ENCODE data around the gene DMD. TPM values are rescaled to one million over a fixed set of nuclear protein-coding genes. Genes with fewer than 3 reads are reported as not detected.

Gene DMD
- total and polyA plus RNA-seq, 2 experiments from 2014 or later: 1.5 to 2.0 TPM

GRCh38 chrX:32084757-32085156, 1126.6 kb downstream of the DMD start:
- Histone ChIP-seq H3K9ac (no peak overlapping the region), H3F3A (ENCODE audit: insufficient read depth) (no peaks in the 10 kb centered on the region), H3K79me2 (ENCODE audit: insufficient read depth) (no peaks in the 10 kb centered on the region), H3K4me3 (no peak overlapping the region), H3K36me3 (ENCODE audit: low read depth) (no peaks in the 10 kb centered on the region), H3K4me2 (ENCODE audit: unreplicated experiment) (no peak overlapping the region), H4K20me1 (ENCODE audit: insufficient read depth) (no peaks in the 10 kb centered on the region), H3K9me3 (ENCODE audit: low read depth) (no peaks in the 10 kb centered on the region), H3K9me2 (ENCODE audit: insufficient read depth) (no peaks in the 10 kb centered on the region), H3K27ac (no peak overlapping the region), H3K4me1 (ENCODE audit: insufficient read depth) (no peaks in the 10 kb centered on the region), H2AFZ (no peak overlapping the region), H3K27me3 (replicated peaks; ENCODE audit: insufficient read depth) (no peaks in the 10 kb centered on the region)
- no peak for TF ChIP-seq EZH2 (IDR thresholded peaks at IDR 0.05; ENCODE audit: insufficient read depth, poor library complexity, severe bottlenecking)
- no peak for TF ChIP-seq EZH2phosphoT487 (IDR thresholded peaks at IDR 0.05; ENCODE audit: insufficient read depth, low read depth)
- 16 to 19% methylated on average over 7 of the region's 7 CpGs for WGBS, 2 experiments (ENCODE audit: low coverage in 1 of 2, low lambda C conversion rate in 2 of 2, missing lambda C conversion rate in 2 of 2)
- in situ Hi-C loops (cut with MboI): no loop called here
- DNase-seq: no peak

GRCh38 chrX:32048285-32048684, 1163.1 kb downstream of the DMD start:
- WGBS, 2 experiments (ENCODE audit: low coverage in 1 of 2, low lambda C conversion rate in 2 of 2, missing lambda C conversion rate in 2 of 2): 10 to 13% methylated on average over 3 of the region's 3 CpGs
- in situ Hi-C loops (cut with MboI): no loop called here
- no peaks in the 10 kb centered on the region for H4K20me1 ChIP-seq (ENCODE audit: insufficient read depth)

GRCh38 chrX:32045149-32045548, 1166.2 kb downstream of the DMD start:
- Histone ChIP-seq H4K20me1 (ENCODE audit: insufficient read depth) (no peaks in the 10 kb centered on the region), H3K9ac (no peak overlapping the region), H2AFZ (no peak overlapping the region), H3K27ac (no peak overlapping the region), H3K4me1 (ENCODE audit: insufficient read depth) (no peaks in the 10 kb centered on the region), H3K9me2 (ENCODE audit: insufficient read depth) (no peaks in the 10 kb centered on the region), H3K4me3 (no peak overlapping the region), H3K27me3 (replicated peaks; ENCODE audit: insufficient read depth) (no peaks in the 10 kb centered on the region), H3F3A (ENCODE audit: insufficient read depth) (no peaks in the 10 kb centered on the region), H3K36me3 (ENCODE audit: low read depth) (no peaks in the 10 kb centered on the region), H3K4me2 (ENCODE audit: unreplicated experiment) (no peak overlapping the region), H3K9me3 (ENCODE audit: low read depth) (no peaks in the 10 kb centered on the region), H3K79me2 (ENCODE audit: insufficient read depth) (no peaks in the 10 kb centered on the region)
- in situ Hi-C loops (cut with MboI): no loop called here
- TF ChIP-seq EZH2 (IDR thresholded peaks at IDR 0.05; ENCODE audit: insufficient read depth, poor library complexity, severe bottlenecking): no peak
- 9 to 13% methylated on average over 2 to 4 of the region's 4 CpGs for WGBS, 2 experiments (ENCODE audit: low coverage in 1 of 2, low lambda C conversion rate in 2 of 2, missing lambda C conversion rate in 2 of 2)
- no peak for DNase-seq

More at GRCh38 chrX:32048285-32048684, 1163.1 kb downstream of the DMD start:
- H3F3A ChIP-seq (ENCODE audit: insufficient read depth): no peaks in the 10 kb centered on the region
- H3K9ac ChIP-seq: no peak overlapping the region
- H2AFZ ChIP-seq: no peak overlapping the region
- H3K36me3 ChIP-seq (ENCODE audit: low read depth): no peaks in the 10 kb centered on the region
- H3K79me2 ChIP-seq (ENCODE audit: insufficient read depth): no peaks in the 10 kb centered on the region
- no peaks in the 10 kb centered on the region for H3K9me2 ChIP-seq (ENCODE audit: insufficient read depth)
- no peak overlapping the region for H3K4me2 ChIP-seq (ENCODE audit: unreplicated experiment)
- no peak overlapping the region for H3K4me3 ChIP-seq
- H3K27ac ChIP-seq: no peak overlapping the region
- H3K27me3 ChIP-seq (replicated peaks; ENCODE audit: insufficient read depth): no peaks in the 10 kb centered on the region
- no peak for DNase-seq
- H3K4me1 ChIP-seq (ENCODE audit: insufficient read depth): no peaks in the 10 kb centered on the region
- no peaks in the 10 kb centered on the region for H3K9me3 ChIP-seq (ENCODE audit: low read depth)
- TF ChIP-seq EZH2 (IDR thresholded peaks at IDR 0.05; ENCODE audit: insufficient read depth, poor library complexity, severe bottlenecking) (no peak), EZH2phosphoT487 (IDR thresholded peaks at IDR 0.05; ENCODE audit: insufficient read depth, low read depth) (no peak)

- H3K9me3 ChIP-seq (ENCODE audit: low read depth): no peaks in the 10 kb centered on the region
- in situ Hi-C loops (cut with MboI): no loop called here
- no peaks in the 10 kb centered on the region for H3F3A ChIP-seq (ENCODE audit: insufficient read depth)
- no peaks in the 10 kb centered on the region for H3K36me3 ChIP-seq (ENCODE audit: low read depth)
- no peak overlapping the region for H3K9ac ChIP-seq
- no peaks in the 10 kb centered on the region for H3K4me1 ChIP-seq (ENCODE audit: insufficient read depth)
- H3K4me2 ChIP-seq (ENCODE audit: unreplicated experiment): no peak overlapping the region
- H4K20me1 ChIP-seq (ENCODE audit: insufficient read depth): no peaks in the 10 kb centered on the region
- no peaks in the 10 kb centered on the region for H3K79me2 ChIP-seq (ENCODE audit: insufficient read depth)
- no peak overlapping the region for H3K27ac ChIP-seq
- H3K27me3 ChIP-seq (replicated peaks; ENCODE audit: insufficient read depth): no peaks in the 10 kb centered on the region
- TF ChIP-seq EZH2phosphoT487 (IDR thresholded peaks at IDR 0.05; ENCODE audit: insufficient read depth, low read depth): no peak
- no peak for TF ChIP-seq EZH2 (IDR thresholded peaks at IDR 0.05; ENCODE audit: insufficient read depth, poor library complexity, severe bottlenecking)
- no peak overlapping the region for H3K4me3 ChIP-seq
- 28 to 37% methylated on average over 3 to 4 of the region's 4 CpGs for WGBS, 2 experiments (ENCODE audit: low coverage in 1 of 2, low lambda C conversion rate in 2 of 2, missing lambda C conversion rate in 2 of 2)
- no peaks in the 10 kb centered on the region for H3K9me2 ChIP-seq (ENCODE audit: insufficient read depth)
- H2AFZ ChIP-seq: no peak overlapping the region
- DNase-seq: no peak
These were observed 1170.2 kb downstream of the DMD start for GRCh38 chrX:32041181-32041580.

GRCh38 chrX:32026772-32027171, 1184.6 kb downstream of the DMD start:
- H3F3A ChIP-seq (ENCODE audit: insufficient read depth): no peaks in the 10 kb centered on the region
- TF ChIP-seq EZH2phosphoT487 (IDR thresholded peaks at IDR 0.05; ENCODE audit: insufficient read depth, low read depth) (no peak), EZH2 (IDR thresholded peaks at IDR 0.05; ENCODE audit: insufficient read depth, poor library complexity, severe bottlenecking) (no peak)
- no peak for DNase-seq
- no peaks in the 10 kb centered on the region for H3K4me1 ChIP-seq (ENCODE audit: insufficient read depth)
- no peak overlapping the region for H3K4me3 ChIP-seq
- H3K27ac ChIP-seq: no peak overlapping the region
- H3K36me3 ChIP-seq (ENCODE audit: low read depth): no peaks in the 10 kb centered on the region
- 0 to 19% methylated on average over 1 to 3 of the region's 3 CpGs for WGBS, 2 experiments (ENCODE audit: low coverage in 1 of 2, low lambda C conversion rate in 2 of 2, missing lambda C conversion rate in 2 of 2)
- no peak overlapping the region for H3K9ac ChIP-seq
- H3K4me2 ChIP-seq (ENCODE audit: unreplicated experiment): no peak overlapping the region
- no peaks in the 10 kb centered on the region for H3K9me2 ChIP-seq (ENCODE audit: insufficient read depth)
- no peaks in the 10 kb centered on the region for H3K9me3 ChIP-seq (ENCODE audit: low read depth)
- no peaks in the 10 kb centered on the region for H3K79me2 ChIP-seq (ENCODE audit: insufficient read depth)
- H4K20me1 ChIP-seq (ENCODE audit: insufficient read depth): no peaks in the 10 kb centered on the region
- no peaks in the 10 kb centered on the region for H3K27me3 ChIP-seq (replicated peaks; ENCODE audit: insufficient read depth)
- in situ Hi-C loops (cut with MboI): no loop called here
- H2AFZ ChIP-seq: no peak overlapping the region

Measured in GM23248 (cell line).